IMR-90 (cell line): Measurements from ENCODE around the gene ENPP3.

ENCODE experiments used
- CEBPB ChIP-seq: IDR thresholded peaks from 2 replicates; pipeline ENCODE4 v1.6.1; 2012; ENCODE audit warnings: low read depth, low read length, improper control_type of control experiment
- FOS ChIP-seq: fragments of 150-350 bp; IDR thresholded peaks from 2 replicates; pipeline ENCODE4 v1.6.1; 2016; ENCODE audit warnings: low read depth, low read length
- MXI1 ChIP-seq: IDR thresholded peaks from 2 replicates; pipeline ENCODE4 v1.6.1; 2012; ENCODE audit warnings: low read depth, mild to moderate bottlenecking, low read length, moderate library complexity, borderline replicate concordance
- NFE2L2 ChIP-seq: fragments of 150-350 bp; IDR thresholded peaks from 2 replicates; pipeline ENCODE4 v1.6.1; 2016; ENCODE audit warnings: low read depth, mild to moderate bottlenecking, low read length
- POLR2A ChIP-seq: IDR thresholded peaks from 2 replicates; pipeline ENCODE4 v1.6.1; 2012; ENCODE audit warnings: mild to moderate bottlenecking, low read depth, low read length
- RAD21 ChIP-seq: IDR thresholded peaks from 2 replicates; pipeline ENCODE4 v1.6.1; 2012; ENCODE audit warnings: low read length, improper control_type of control experiment
- RCOR1 ChIP-seq: IDR thresholded peaks from 2 replicates; pipeline ENCODE4 v1.6.1; 2012; ENCODE audit warnings: mild to moderate bottlenecking, low read length, improper control_type of control experiment; ENCODE audit not compliant: insufficient replicate concordance
- TF ChIP-seq, protein P1 (sequence below): conservative IDR thresholded peaks from 2 replicates; pipeline ENCODE4 v1.5.1; 2012; ENCODE audit warnings: mild to moderate bottlenecking, low read depth, low read length, improper control_type of control experiment
- TF ChIP-seq, protein P2 (sequence below): fragments of 150-350 bp; IDR thresholded peaks from 2 replicates; pipeline ENCODE4 v1.6.1; 2016; ENCODE audit warnings: low read depth, mild to moderate bottlenecking, low read length, moderate library complexity, borderline replicate concordance

DNA sequence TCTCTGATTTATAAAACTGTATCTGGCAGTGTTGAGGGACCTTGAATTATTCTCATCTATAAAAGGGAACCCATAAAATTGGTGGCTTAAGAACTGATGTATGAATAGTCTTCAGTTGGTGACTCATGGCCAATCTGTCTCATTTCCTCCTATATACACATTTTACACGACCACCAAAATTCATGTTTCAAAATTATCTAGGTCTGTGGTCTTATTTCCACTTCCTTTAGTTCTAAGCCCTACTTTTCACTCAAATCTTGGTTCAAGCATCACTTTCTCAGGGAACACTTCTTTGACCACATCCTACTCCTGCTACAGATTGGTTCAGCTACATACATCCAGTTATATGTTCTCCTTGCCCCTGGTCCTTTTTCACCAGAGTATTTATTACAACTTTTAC, 152.1 kb downstream of the ENPP3 start:
- TF ChIP-seq, protein P1, sequence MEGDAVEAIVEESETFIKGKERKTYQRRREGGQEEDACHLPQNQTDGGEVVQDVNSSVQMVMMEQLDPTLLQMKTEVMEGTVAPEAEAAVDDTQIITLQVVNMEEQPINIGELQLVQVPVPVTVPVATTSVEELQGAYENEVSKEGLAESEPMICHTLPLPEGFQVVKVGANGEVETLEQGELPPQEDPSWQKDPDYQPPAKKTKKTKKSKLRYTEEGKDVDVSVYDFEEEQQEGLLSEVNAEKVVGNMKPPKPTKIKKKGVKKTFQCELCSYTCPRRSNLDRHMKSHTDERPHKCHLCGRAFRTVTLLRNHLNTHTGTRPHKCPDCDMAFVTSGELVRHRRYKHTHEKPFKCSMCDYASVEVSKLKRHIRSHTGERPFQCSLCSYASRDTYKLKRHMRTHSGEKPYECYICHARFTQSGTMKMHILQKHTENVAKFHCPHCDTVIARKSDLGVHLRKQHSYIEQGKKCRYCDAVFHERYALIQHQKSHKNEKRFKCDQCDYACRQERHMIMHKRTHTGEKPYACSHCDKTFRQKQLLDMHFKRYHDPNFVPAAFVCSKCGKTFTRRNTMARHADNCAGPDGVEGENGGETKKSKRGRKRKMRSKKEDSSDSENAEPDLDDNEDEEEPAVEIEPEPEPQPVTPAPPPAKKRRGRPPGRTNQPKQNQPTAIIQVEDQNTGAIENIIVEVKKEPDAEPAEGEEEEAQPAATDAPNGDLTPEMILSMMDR, result no peak
- no peak for TF ChIP-seq MXI1
- no peak for TF ChIP-seq RCOR1
- TF ChIP-seq POLR2A, result no peak
- no peak for TF ChIP-seq RAD21
- TF ChIP-seq FOS, result no peak
- TF ChIP-seq, protein P2, sequence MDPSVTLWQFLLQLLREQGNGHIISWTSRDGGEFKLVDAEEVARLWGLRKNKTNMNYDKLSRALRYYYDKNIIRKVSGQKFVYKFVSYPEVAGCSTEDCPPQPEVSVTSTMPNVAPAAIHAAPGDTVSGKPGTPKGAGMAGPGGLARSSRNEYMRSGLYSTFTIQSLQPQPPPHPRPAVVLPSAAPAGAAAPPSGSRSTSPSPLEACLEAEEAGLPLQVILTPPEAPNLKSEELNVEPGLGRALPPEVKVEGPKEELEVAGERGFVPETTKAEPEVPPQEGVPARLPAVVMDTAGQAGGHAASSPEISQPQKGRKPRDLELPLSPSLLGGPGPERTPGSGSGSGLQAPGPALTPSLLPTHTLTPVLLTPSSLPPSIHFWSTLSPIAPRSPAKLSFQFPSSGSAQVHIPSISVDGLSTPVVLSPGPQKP, result no peak
- TF ChIP-seq CEBPB, result no peak
- no peak for TF ChIP-seq NFE2L2
